Mesenchymal stem cell (in vitro differentiated cells and primary cell): ENCODE measurements around the gene C11orf91.

Experiments
- DNase-seq: peaks from one replicate; pipeline ENCODE4 v3.0.0-alpha.2; 2013
- H2AFZ ChIP-seq: one replicate; pipeline ENCODE4 v1.6.1; 2013; ENCODE audit warnings: low read depth, mild to moderate bottlenecking, control low read depth, inconsistent platforms, low read length, moderate library complexity
- H2AK5ac ChIP-seq: 2 replicates; pipeline ENCODE4 v1.6.1; 2013; ENCODE audit warnings: low read length, moderate library complexity, mild to moderate bottlenecking, inconsistent platforms; ENCODE audit not compliant: severe bottlenecking
- H2BK120ac ChIP-seq: one replicate; pipeline ENCODE4 v1.6.1; 2013; ENCODE audit warnings: low read depth, mild to moderate bottlenecking, inconsistent platforms, low read length, moderate library complexity
- H2BK12ac ChIP-seq, 2 experiments: one replicate each; pipeline ENCODE4 v1.6.1; 2013; ENCODE audit warnings: inconsistent platforms in 2 of 2, low read length in 2 of 2, mild to moderate bottlenecking in 2 of 2, moderate library complexity in 2 of 2, control low read depth in 1 of 2
- H2BK15ac ChIP-seq: one replicate; pipeline ENCODE4 v1.6.1; 2013; ENCODE audit warnings: mild to moderate bottlenecking, low read depth, inconsistent platforms; ENCODE audit not compliant: poor library complexity, severe bottlenecking
- H2BK5ac ChIP-seq: 2 replicates; pipeline ENCODE4 v1.6.1; 2013; ENCODE audit warnings: low read depth, mild to moderate bottlenecking, low read length, control low read depth, inconsistent platforms; ENCODE audit not compliant: poor library complexity, severe bottlenecking
- H3K14ac ChIP-seq, 2 experiments: one replicate each; pipeline ENCODE4 v1.6.1; 2013; ENCODE audit warnings: inconsistent platforms in 2 of 2, low read length in 2 of 2, control low read depth in 1 of 2, mild to moderate bottlenecking in 1 of 2, moderate library complexity in 1 of 2
- H3K18ac ChIP-seq, 2 experiments: one replicate each; pipeline ENCODE4 v1.6.1; 2013; ENCODE audit warnings: inconsistent platforms in 2 of 2, low read length in 2 of 2, control low read depth in 1 of 2, low read depth in 1 of 2, mild to moderate bottlenecking in 1 of 2
- H3K23ac ChIP-seq, 2 experiments: one replicate each; pipeline ENCODE4 v1.6.1; 2013; ENCODE audit warnings: inconsistent platforms in 2 of 2, low read length in 2 of 2, mild to moderate bottlenecking in 2 of 2, moderate library complexity in 2 of 2, control low read depth in 1 of 2
- H3K27ac ChIP-seq: 2 replicates; pipeline ENCODE4 v1.5.1; 2013; ENCODE audit warnings: mild to moderate bottlenecking, moderate library complexity, low read length, control low read depth, inconsistent platforms; ENCODE audit not compliant: poor library complexity, severe bottlenecking
- H3K27me3 ChIP-seq, 2 experiments: 2 replicates each; pipeline versions ENCODE4 v1.6.1 to v1.7.0; 2013; ENCODE audit warnings: low read length in 2 of 2, mild to moderate bottlenecking in 2 of 2, moderate library complexity in 2 of 2, control low read depth in 1 of 2, inconsistent platforms in 1 of 2; ENCODE audit not compliant: control insufficient read depth in 1 of 2, insufficient read depth in 1 of 2
- H3K36me3 ChIP-seq, 2 experiments: 2 replicates each; pipeline versions ENCODE4 v1.6.1 to v1.7.0; 2013; ENCODE audit warnings: low read length in 2 of 2, control low read depth in 1 of 2, inconsistent platforms in 1 of 2, low read depth in 1 of 2, mild to moderate bottlenecking in 1 of 2; ENCODE audit not compliant: insufficient read depth in 2 of 2, control insufficient read depth in 1 of 2
- H3K4ac ChIP-seq, 2 experiments: one replicate each; pipeline ENCODE4 v1.6.1; 2013; ENCODE audit warnings: inconsistent platforms in 2 of 2, low read length in 2 of 2, mild to moderate bottlenecking in 2 of 2, moderate library complexity in 2 of 2, control low read depth in 1 of 2, low read depth in 1 of 2
- H3K4me1 ChIP-seq: 2 replicates; pipeline ENCODE4 v1.6.1; 2013; ENCODE audit warnings: low read depth, low read length, control low read depth; ENCODE audit not compliant: control insufficient read depth, insufficient read depth
- H3K4me2 ChIP-seq: 2 replicates; pipeline ENCODE4 v1.6.1; 2013; ENCODE audit warnings: low read length, mild to moderate bottlenecking, inconsistent platforms; ENCODE audit not compliant: poor library complexity, severe bottlenecking
- H3K4me3 ChIP-seq, 2 experiments: 2 replicates each; pipeline versions ENCODE4 v1.5.1 to v1.7.0; 2013; ENCODE audit warnings: low read length in 2 of 2, mild to moderate bottlenecking in 2 of 2, control low read depth in 1 of 2, low read depth in 1 of 2; ENCODE audit not compliant: insufficient read depth in 1 of 2
- H3K79me1 ChIP-seq: replicated peaks from 2 replicates; pipeline ENCODE4 v1.6.1; 2013; ENCODE audit warnings: mild to moderate bottlenecking, control low read depth, low read length, inconsistent platforms; ENCODE audit not compliant: poor library complexity, severe bottlenecking
- H3K9ac ChIP-seq: 2 replicates; pipeline ENCODE4 v1.7.0; 2013; ENCODE audit warnings: mild to moderate bottlenecking, low read length, moderate library complexity
- H3K9me3 ChIP-seq: 2 replicates; pipeline ENCODE4 v1.7.0; 2013; ENCODE audit warnings: mild to moderate bottlenecking, low read length; ENCODE audit not compliant: control insufficient read depth
- H4K8ac ChIP-seq: one replicate; pipeline ENCODE4 v1.6.1; 2013; ENCODE audit warnings: inconsistent platforms, mild to moderate bottlenecking, low read length, moderate library complexity
- H4K91ac ChIP-seq: one replicate; pipeline ENCODE4 v1.6.1; 2013; ENCODE audit warnings: mild to moderate bottlenecking, low read length, inconsistent platforms
- WGBS: methylation state at CpG from one replicate; pipeline ENCODE4 v1.1.7; 2013; ENCODE audit warnings: mixed read lengths; 5-methylcytosine and 5-hydroxymethylcytosine counted together

C11orf91 gene

DNA sequence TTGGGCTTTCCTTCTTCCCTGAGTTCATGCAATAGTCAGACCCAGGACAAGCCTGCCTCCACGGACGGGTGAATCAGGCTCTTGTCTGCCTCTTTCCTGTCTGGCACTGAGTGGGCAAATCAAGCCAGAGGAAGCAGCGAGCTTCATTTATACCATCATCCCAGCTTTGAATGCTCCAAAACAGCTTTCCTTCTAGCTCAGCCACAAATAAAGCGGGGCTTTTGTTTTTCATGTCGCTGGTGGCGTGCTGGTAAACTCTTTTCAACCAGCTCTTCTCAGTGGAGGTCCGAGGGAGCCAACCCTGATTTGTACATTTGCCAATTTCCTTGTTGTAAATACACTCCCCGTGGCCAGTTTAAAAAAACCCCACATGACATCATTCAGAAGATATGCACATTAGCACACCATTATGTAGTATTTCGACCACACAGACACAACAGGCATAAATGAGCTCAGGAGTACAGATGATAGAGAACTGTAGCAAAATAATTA lies 8.6 kb downstream of the C11orf91 start:
- H2BK15ac ChIP-seq, result peak overlapping the region; percentile 46
- H3K9ac ChIP-seq, result peak overlapping the region; percentile 88
- H4K8ac ChIP-seq, result peak overlapping the region; percentile 88
- peak overlapping the region; percentile 55 for H3K4me2 ChIP-seq
- no peak overlapping the region for H3K4ac ChIP-seq
- peak overlapping the region in 1 of 2 experiments; percentile 59 for H3K4me3 ChIP-seq
- no peaks in the 10 kb centered on the region for H3K36me3 ChIP-seq
- H3K18ac ChIP-seq, result peak overlapping the region; percentile 52 to 78
- H4K91ac ChIP-seq, result peak overlapping the region; percentile 76
- H2BK5ac ChIP-seq, result peak overlapping the region; percentile 91
- no peaks in the 10 kb centered on the region for H3K27me3 ChIP-seq
- DNase-seq, result peak; percentile 98
- no peaks in the 10 kb centered on the region for H3K79me1 ChIP-seq
- no peaks in the 10 kb centered on the region for H3K9me3 ChIP-seq
- H2BK12ac ChIP-seq, result peak overlapping the region in 1 of 2 experiments; percentile 17
- H2AFZ ChIP-seq, result no peak overlapping the region
- WGBS, result 0% methylated on average over 8 of the region's 9 CpGs
- no peak overlapping the region for H3K14ac ChIP-seq
- H3K23ac ChIP-seq, result no peak overlapping the region
- H2AK5ac ChIP-seq, result no peak overlapping the region
- no peak overlapping the region for H2BK120ac ChIP-seq
- peak overlapping the region; percentile 99 for H3K27ac ChIP-seq
- H3K4me1 ChIP-seq, result peaks cover 35% of the 10 kb centered on the region

DNA sequence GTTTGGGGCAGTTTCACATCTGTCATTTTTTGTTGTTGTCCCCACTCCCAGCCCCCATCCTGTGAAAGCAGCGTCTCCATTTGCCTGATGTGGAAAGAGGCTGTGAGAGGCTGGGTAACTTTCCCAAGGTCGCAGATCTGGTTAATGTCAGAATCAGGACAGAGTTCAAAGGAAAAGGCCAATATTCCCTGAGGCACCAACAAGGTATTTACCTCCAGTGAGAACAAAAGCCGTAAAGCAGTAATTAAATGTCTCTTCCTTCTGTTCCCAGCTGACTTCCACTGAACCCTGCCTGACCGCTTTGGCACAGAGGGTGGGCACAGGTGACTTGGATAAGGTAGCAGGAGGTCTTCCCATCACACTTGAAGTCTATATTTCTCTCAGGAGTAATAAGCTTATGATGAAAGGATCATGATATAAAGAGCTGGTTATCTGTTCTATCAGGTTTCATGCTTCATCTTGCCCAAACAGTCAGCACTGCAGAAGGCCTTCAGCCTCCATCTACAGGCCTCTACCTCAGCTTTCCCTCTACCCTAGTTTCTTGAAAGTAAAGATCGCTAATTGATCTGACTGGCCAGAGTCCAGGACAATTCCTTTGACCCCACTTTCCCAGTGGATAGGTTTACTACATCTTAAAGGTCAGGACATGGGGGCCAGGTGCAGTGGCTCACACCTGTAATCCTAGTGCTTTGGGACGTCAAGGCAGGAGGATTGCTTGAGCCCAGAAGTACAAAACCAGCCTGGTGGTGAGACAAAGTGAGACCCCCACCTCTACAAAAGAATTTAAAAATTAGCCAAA lies 9.4 kb downstream of the C11orf91 start:
- 35% methylated on average over 4 of the region's 6 CpGs for WGBS
- peak overlapping the region; percentile 50 to 71 for H2BK12ac ChIP-seq
- no peak overlapping the region for H3K14ac ChIP-seq
- H3K9ac ChIP-seq, result peak overlapping the region; percentile 88
- peak overlapping the region; percentile 72 for H2AK5ac ChIP-seq
- peak overlapping the region; percentile 75 for H2BK15ac ChIP-seq
- no peak overlapping the region for H3K23ac ChIP-seq
- H3K18ac ChIP-seq, result peak overlapping the region; percentile 58 to 78
- peak overlapping the region in 1 of 2 experiments; percentile 59 for H3K4me3 ChIP-seq
- peak overlapping the region; percentile 6 for H4K91ac ChIP-seq
- H3K4ac ChIP-seq, result peak overlapping the region in 1 of 2 experiments; percentile 84
- H3K9me3 ChIP-seq, result no peaks in the 10 kb centered on the region
- H3K4me1 ChIP-seq, result peaks cover 35% of the 10 kb centered on the region
- peak overlapping the region; percentile 99 for H3K27ac ChIP-seq
- H2AFZ ChIP-seq, result no peak overlapping the region
- no peaks in the 10 kb centered on the region for H3K27me3 ChIP-seq
- H2BK5ac ChIP-seq, result peak overlapping the region; percentile 91
- peak overlapping the region; percentile 80 for H2BK120ac ChIP-seq
- DNase-seq, result no peak
- H4K8ac ChIP-seq, result peak overlapping the region; percentile 96
- no peaks in the 10 kb centered on the region for H3K36me3 ChIP-seq
- H3K79me1 ChIP-seq, result no peaks in the 10 kb centered on the region
- no peak overlapping the region for H3K4me2 ChIP-seq

DNA sequence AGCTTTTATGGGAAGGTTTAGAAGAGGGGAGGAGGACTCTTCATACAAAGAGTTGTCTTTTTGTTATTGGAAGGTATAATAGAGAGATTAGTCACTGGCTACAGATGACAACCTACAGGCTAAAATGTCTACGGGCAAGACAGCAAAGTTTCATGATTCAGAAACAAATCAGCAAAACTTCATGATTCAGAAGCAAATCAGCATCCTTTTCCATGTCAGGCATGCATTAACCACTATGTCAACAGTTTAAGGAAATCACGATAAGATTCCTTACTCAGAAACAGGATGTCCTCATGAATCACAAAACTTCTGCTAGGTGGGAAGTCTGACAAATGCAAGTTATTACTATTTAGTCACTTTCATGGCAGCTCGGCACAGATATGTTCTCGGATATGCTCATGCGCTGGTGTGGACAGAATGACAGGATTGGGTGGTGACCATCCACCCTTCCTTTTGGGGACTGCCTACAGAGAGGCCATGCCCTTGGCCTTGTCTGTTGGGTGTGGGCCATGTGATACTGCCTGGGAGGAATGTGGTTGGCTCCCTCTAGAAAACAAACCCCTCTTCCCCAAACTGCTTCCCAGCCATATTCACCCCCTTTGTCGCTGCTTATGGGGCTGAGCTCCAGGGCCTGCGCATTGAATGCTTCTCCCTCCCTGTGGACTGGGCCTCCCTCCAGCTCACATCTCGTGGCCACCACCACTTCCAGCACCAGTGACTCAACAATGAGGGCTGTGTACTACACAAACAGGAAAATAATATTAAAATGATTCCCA lies 10.1 kb downstream of the C11orf91 start:
- 2% methylated on average over 7 of the region's 8 CpGs for WGBS

More for the DNA sequence above, 10.1 kb downstream of the C11orf91 start:
- H2BK15ac ChIP-seq, result peak overlapping the region; percentile 75
- no peaks in the 10 kb centered on the region for H3K36me3 ChIP-seq
- DNase-seq, result peak; percentile 95
- no peak overlapping the region for H3K4me2 ChIP-seq
- peak overlapping the region; percentile 32 to 71 for H2BK12ac ChIP-seq
- H2AK5ac ChIP-seq, result peak overlapping the region; percentile 42
- peaks cover 35% of the 10 kb centered on the region for H3K4me1 ChIP-seq
- no peaks in the 10 kb centered on the region for H3K79me1 ChIP-seq
- H3K14ac ChIP-seq, result peak overlapping the region in 1 of 2 experiments; percentile 3
- H3K23ac ChIP-seq, result no peak overlapping the region
- H3K27me3 ChIP-seq, result no peaks in the 10 kb centered on the region
- peak overlapping the region; percentile 58 to 60 for H3K18ac ChIP-seq
- peak overlapping the region; percentile 11 for H2AFZ ChIP-seq
- H2BK120ac ChIP-seq, result peak overlapping the region; percentile 65
- peak overlapping the region; percentile 99 for H3K27ac ChIP-seq
- H4K91ac ChIP-seq, result peak overlapping the region; percentile 97
- H3K9ac ChIP-seq, result peak overlapping the region; percentile 88
- peak overlapping the region; percentile 96 for H4K8ac ChIP-seq
- peak overlapping the region in 1 of 2 experiments; percentile 29 for H3K4ac ChIP-seq
- H3K9me3 ChIP-seq, result no peaks in the 10 kb centered on the region
- peak overlapping the region; percentile 91 for H2BK5ac ChIP-seq
- peak overlapping the region in 1 of 2 experiments; percentile 29 for H3K4me3 ChIP-seq
